Keratinocyte (primary cell): Measurements from ENCODE around the gene OR51F2. TPM values are rescaled to one million over a fixed set of nuclear protein-coding genes. Genes with fewer than 3 reads are reported as not detected.
"Not testable (repeated sequence)": the region's sequence is repeated elsewhere in the genome, so short reads cannot be mapped to it uniquely, and the experiment has no call there.

ENCODE experiments used
- DNase-seq: peaks from one replicate; pipeline ENCODE4 v3.0.0-alpha.2; 2011; ENCODE audit warnings: low read depth, missing footprints, low spot score
- FAIRE-seq: peaks from 2 replicates; lab custom pipeline; 2011; peaks lifted over from hg19 to GRCh38; lab: Jason Lieb, UNC
- H2AFZ ChIP-seq: 2 replicates; pipeline ENCODE4 v1.6.0; 2012; ENCODE audit warnings: low read length, control low read depth, inconsistent platforms; ENCODE audit not compliant: control insufficient read depth
- H3K27ac ChIP-seq: 2 replicates; pipeline ENCODE4 v1.5.1; 2011; ENCODE audit warnings: low read length; ENCODE audit not compliant: control insufficient read depth, insufficient read depth
- H3K27me3 ChIP-seq: 3 replicates; pipeline ENCODE4 v1.6.0; 2011; ENCODE audit warnings: low read length; ENCODE audit not compliant: control insufficient read depth, insufficient read depth; ENCODE audit errors: extremely low read depth
- H3K36me3 ChIP-seq, 2 experiments: 2 replicates in 1 of 2; 3 replicates in 1 of 2; pipeline ENCODE4 v1.5.1; 2011; ENCODE audit warnings: low read length in 2 of 2, mild to moderate bottlenecking in 1 of 2; ENCODE audit not compliant: control insufficient read depth in 2 of 2, insufficient read depth in 2 of 2; ENCODE audit errors: extremely low read depth in 1 of 2
- H3K4me1 ChIP-seq: 3 replicates; pipeline ENCODE4 v1.5.1; 2011; ENCODE audit warnings: low read length; ENCODE audit not compliant: control insufficient read depth, insufficient read depth; ENCODE audit errors: extremely low read depth
- H3K4me2 ChIP-seq: 3 replicates; pipeline ENCODE4 v1.6.0; 2011; ENCODE audit warnings: low read depth, low read length; ENCODE audit not compliant: control insufficient read depth, insufficient read depth; ENCODE audit errors: extremely low read depth
- H3K4me3 ChIP-seq, 3 experiments: fragments of 200-600 bp in 1 of 3; sonication (generic) in 1 of 3; 2 replicates in 2 of 3; 3 replicates in 1 of 3; pipeline ENCODE4 v1.5.1; 2011 to 2016; ENCODE audit warnings: low read length in 3 of 3, mild to moderate bottlenecking in 3 of 3, control low read depth in 2 of 3, inconsistent platforms in 1 of 3, low read depth in 1 of 3, mixed read lengths in 1 of 3, mixed run types in 1 of 3, moderate library complexity in 1 of 3; ENCODE audit not compliant: control insufficient read depth in 2 of 3, insufficient read depth in 2 of 3; ENCODE audit errors: extremely low read depth in 1 of 3
- H3K79me2 ChIP-seq: 2 replicates; pipeline ENCODE4 v1.6.0; 2012; ENCODE audit warnings: low read length; ENCODE audit not compliant: control insufficient read depth, insufficient read depth
- H3K9ac ChIP-seq: 3 replicates; pipeline ENCODE4 v1.6.0; 2011; ENCODE audit warnings: low read length; ENCODE audit not compliant: control insufficient read depth, insufficient read depth; ENCODE audit errors: extremely low read depth
- H3K9me1 ChIP-seq: 3 replicates; pipeline ENCODE4 v1.6.0; 2011; ENCODE audit warnings: low read length; ENCODE audit not compliant: control insufficient read depth, insufficient read depth; ENCODE audit errors: extremely low read depth
- H3K9me3 ChIP-seq: 2 replicates; pipeline ENCODE4 v1.5.1; 2012; ENCODE audit warnings: low read depth, low read length; ENCODE audit not compliant: control insufficient read depth
- H4K20me1 ChIP-seq: 3 replicates; pipeline ENCODE4 v1.6.0; 2011; ENCODE audit warnings: low read length; ENCODE audit not compliant: control insufficient read depth, insufficient read depth; ENCODE audit errors: extremely low read depth
- CTCF ChIP-seq, 3 experiments: IDR thresholded peaks in 1 of 3; conservative IDR thresholded peaks in 1 of 3; optimal IDR thresholded peaks in 1 of 3; 2 replicates in 2 of 3; 3 replicates in 1 of 3; pipeline versions ENCODE3 to v1.5.1; 2011; ENCODE audit warnings: low read length in 3 of 3, mild to moderate bottlenecking in 3 of 3, moderate library complexity in 2 of 3, control low read depth in 1 of 3, inconsistent platforms in 1 of 3; ENCODE audit not compliant: insufficient read depth in 2 of 3; ENCODE audit errors: extremely low read depth in 1 of 3
- EZH2 ChIP-seq: IDR thresholded peaks from one replicate; pipeline ENCODE4 v1.6.1; 2012; ENCODE audit warnings: inconsistent platforms, mild to moderate bottlenecking, low read length, moderate library complexity
- dilution Hi-C: fragments of 300-500 bp; cut with MboI; formaldehyde crosslinking; loops from one replicate; pipeline ENCODE4 v1.7.0; 2020; ENCODE audit warnings: low sequenced_read_pairs; ENCODE audit not compliant: extremely low pct_ligation_motif_present
- polyA plus RNA-seq, 5 experiments: library from polyadenylated mRNA; depleted of rRNA in 3 of 5; stranded (reverse) in 3 of 5; stranded (forward) in 1 of 5; unstranded in 1 of 5; fragments of >200 nt; gene quantifications; 1 replicate in 1 of 5; 2 replicates in 3 of 5; 3 replicates in 1 of 5; pipeline versions ENCODE4 v1.2.1 to v1.2.3, GENCODE V29; 2011 to 2012; ENCODE audit warnings: missing spikeins in 2 of 5, low read depth in 1 of 5, low replicate concordance in 1 of 5

Gene OR51F2
- polyA plus RNA-seq, 1 donor (not counting 4 experiments of a cell fraction or from before 2014, with no cell fraction given), result not detected

- TF ChIP-seq CTCF (optimal IDR thresholded peaks at IDR 0.05 in 1 of 3, IDR thresholded peaks at IDR 0.05 in 1 of 3, conservative IDR thresholded peaks at IDR 0.05 in 1 of 3; ENCODE audit: extremely low read depth in 1 of 3, insufficient read depth in 2 of 3, low read length in 3 of 3), result no peak
- TF ChIP-seq EZH2, result no peak
- FAIRE-seq (no peak), DNase-seq (no peak)
- Histone ChIP-seq H3K9me3 (no peaks in the 10 kb centered on the region), H2AFZ (no peak within 1 kb of the TSS), H4K20me1 (no peaks in the 10 kb centered on the region), H3K9me1 (no peaks in the 10 kb centered on the region), H3K27me3 (no peaks in the 10 kb centered on the region), H3K27ac (no peak within 1 kb of the TSS), H3K4me2 (no peak within 1 kb of the TSS), H3K9ac (no peak within 1 kb of the TSS), H3K36me3 (no peaks in the 10 kb centered on the region), H3K4me1 (no peaks in the 10 kb centered on the region), H3K79me2 (no peaks in the 10 kb centered on the region), H3K4me3 (no peak within 1 kb of the TSS)
- dilution Hi-C loops, result no loop called here
These were observed 27.9 kb downstream of the OR51F2 start, which contains the start of gene OR51S1 for GRCh38 chr11:4848908-4849532. Gene OR51S1, minus strand, starts transcription at chr11:4849208. Its CDS starts 0 bp downstream, at chr11:4849208.

- dilution Hi-C loops, result no loop called here
- Histone ChIP-seq H3K9ac (no peak overlapping the region), H4K20me1 (no peaks in the 10 kb centered on the region), H3K36me3 (no peaks in the 10 kb centered on the region), H3K4me3 (no peak overlapping the region), H2AFZ (no peak overlapping the region), H3K27me3 (no peaks in the 10 kb centered on the region), H3K4me2 (no peak overlapping the region), H3K9me3 (no peaks in the 10 kb centered on the region), H3K27ac (no peak overlapping the region), H3K9me1 (no peaks in the 10 kb centered on the region), H3K4me1 (no peaks in the 10 kb centered on the region), H3K79me2 (no peaks in the 10 kb centered on the region)
- no peak for FAIRE-seq
- TF ChIP-seq CTCF (optimal IDR thresholded peaks at IDR 0.05 in 1 of 3, IDR thresholded peaks at IDR 0.05 in 1 of 3, conservative IDR thresholded peaks at IDR 0.05 in 1 of 3; ENCODE audit: extremely low read depth in 1 of 3, insufficient read depth in 2 of 3, low read length in 3 of 3) (no peak), EZH2 (no peak)
- no peak for DNase-seq
These were observed 29.9 kb downstream of the OR51F2 start for GRCh38 chr11:4851033-4851432.

- H3K4me1 ChIP-seq, H3K79me2 ChIP-seq, H3K9me1 ChIP-seq, H2AFZ ChIP-seq, dilution Hi-C loops, DNase-seq, H3K9me3 ChIP-seq, H3K27ac ChIP-seq, H3K36me3 ChIP-seq, H3K9ac ChIP-seq, H4K20me1 ChIP-seq, H3K4me3 ChIP-seq, H3K27me3 ChIP-seq, H3K4me2 ChIP-seq, FAIRE-seq: not testable (repeated sequence)
These were observed 33.2 kb downstream of the OR51F2 start for GRCh38 chr11:4854286-4854685.
